ENCODE measurements around the gene TGFBR2. TPM values are rescaled to one million over a fixed set of nuclear protein-coding genes. Genes with fewer than 3 reads are reported as not detected.

TGFBR2 gene
- polyA plus RNA-seq, 1 of the 3 experiments (the other 2 are of a cell fraction) = 48.3 TPM

- 92% methylated on average over 3 of the region's 3 CpGs for WGBS (ENCODE audit: low lambda C conversion rate)
- H3K4me3 ChIP-seq (ENCODE audit: low read depth in 2 of 2, low read length in 1 of 2) = no peak overlapping the region
- ChIA-PET CTCF (interaction anchor here (0.8 to 1.6 kb wide), 3 partner anchors 12 to 89 kb away, joined by 3 to 4 read pairs (median 3); no protein-coding TSS in a partner anchor), POLR2A (no interaction called here)
- no peak for DNase-seq
- no peaks in the 10 kb centered on the region for H4K20me1 ChIP-seq (ENCODE audit: insufficient read depth)
- no peak overlapping the region for H3K9ac ChIP-seq
- no peak overlapping the region for H3K27ac ChIP-seq (ENCODE audit: low read depth in 2 of 2, low read length in 1 of 2)
- no peaks in the 10 kb centered on the region for H3K36me3 ChIP-seq (replicated peaks in 1 of 2; ENCODE audit: control insufficient read depth in 1 of 2, insufficient read depth in 2 of 2, low read length in 1 of 2)
- peaks cover 8% of the 10 kb centered on the region for H3F3A ChIP-seq (replicated peaks; ENCODE audit: insufficient read depth)
- H3K4me1 ChIP-seq (ENCODE audit: control insufficient read depth in 1 of 2, insufficient read depth in 2 of 2, low read depth in 1 of 2, low read length in 1 of 2) = peaks cover 4 to 6% of the 10 kb centered on the region in 2 experiments; a peak in 3 of 4 replicates
- H3K9me3 ChIP-seq = no peaks in the 10 kb centered on the region
- H3K4me2 ChIP-seq = no peak overlapping the region
- H2AFZ ChIP-seq (ENCODE audit: low read depth) = no peak overlapping the region
- H3K9me2 ChIP-seq = no peaks in the 10 kb centered on the region
- H3K27me3 ChIP-seq (ENCODE audit: insufficient read depth) = no peaks in the 10 kb centered on the region
- H3K79me2 ChIP-seq (ENCODE audit: insufficient read depth) = peaks cover 24% of the 10 kb centered on the region
- TF ChIP-seq MEF2A (IDR thresholded peaks at IDR 0.05; ENCODE audit: borderline replicate concordance, low read depth) (no peak), FOXJ3 (CRISPR knock-in tag; IDR thresholded peaks at IDR 0.05) (no peak), YY1 (IDR thresholded peaks at IDR 0.05; ENCODE audit: low read depth) (no peak), NRF1 (IDR thresholded peaks at IDR 0.05; ENCODE audit: low read depth, low read length) (no peak), ELF1 (IDR thresholded peaks at IDR 0.05) (no peak), RXRA (IDR thresholded peaks at IDR 0.05; ENCODE audit: borderline replicate concordance, low read depth) (no peak), EP300 (IDR thresholded peaks at IDR 0.05; ENCODE audit: borderline replicate concordance in 1 of 2, low read depth in 1 of 2, low read length in 1 of 2) (no peak)
These were observed 2.3 kb upstream of the TGFBR2 start for GRCh38 chr3:30604093-30604492.

GRCh38 chr3:30604558-30604957 is 1.8 kb upstream of the TGFBR2 start:
- Histone ChIP-seq H3F3A (replicated peaks; ENCODE audit: insufficient read depth) (peaks cover 8% of the 10 kb centered on the region), H3K4me2 (no peak overlapping the region), H3K9ac (no peak overlapping the region), H3K79me2 (ENCODE audit: insufficient read depth) (peaks cover 29% of the 10 kb centered on the region), H2AFZ (ENCODE audit: low read depth) (no peak overlapping the region), H3K4me1 (ENCODE audit: control insufficient read depth in 1 of 2, insufficient read depth in 2 of 2, low read depth in 1 of 2, low read length in 1 of 2) (peaks cover 4 to 11% of the 10 kb centered on the region in 2 experiments; a peak in 3 of 4 replicates), H3K27ac (ENCODE audit: low read depth in 2 of 2, low read length in 1 of 2) (no peak overlapping the region), H3K36me3 (replicated peaks in 1 of 2; ENCODE audit: control insufficient read depth in 1 of 2, insufficient read depth in 2 of 2, low read length in 1 of 2) (no peaks in the 10 kb centered on the region), H3K9me2 (no peaks in the 10 kb centered on the region), H3K27me3 (ENCODE audit: insufficient read depth) (no peaks in the 10 kb centered on the region), H3K9me3 (no peaks in the 10 kb centered on the region), H3K4me3 (ENCODE audit: low read depth in 2 of 2, low read length in 1 of 2) (no peak overlapping the region), H4K20me1 (ENCODE audit: insufficient read depth) (no peaks in the 10 kb centered on the region)
- WGBS (ENCODE audit: low lambda C conversion rate) = 90% methylated on average over 5 of the region's 5 CpGs
- DNase-seq = no peak
- POLR2A ChIA-PET = no interaction called here
- CTCF ChIA-PET = interaction anchor here (0.8 to 1.6 kb wide), 3 partner anchors 13 to 89 kb away, joined by 3 to 4 read pairs (median 3); no protein-coding TSS in a partner anchor
- TF ChIP-seq NRF1 (IDR thresholded peaks at IDR 0.05; ENCODE audit: low read depth, low read length) (no peak), NFIC (IDR thresholded peaks at IDR 0.05; ENCODE audit: borderline replicate concordance) (no peak), MXI1 (IDR thresholded peaks at IDR 0.05; ENCODE audit: low read depth, low read length) (no peak), MAX (IDR thresholded peaks at IDR 0.05; ENCODE audit: low read depth) (no peak), JUND (IDR thresholded peaks at IDR 0.05) (no peak), POLR2AphosphoS5 (IDR thresholded peaks at IDR 0.05; ENCODE audit: low read depth, low read length) (no peak), SIN3A (IDR thresholded peaks at IDR 0.05; ENCODE audit: borderline replicate concordance, low read depth, low read length) (no peak), FOSL2 (IDR thresholded peaks at IDR 0.05; ENCODE audit: borderline replicate concordance, low read depth) (no peak), SMC3 (IDR thresholded peaks at IDR 0.05; ENCODE audit: low read depth, low read length) (no peak), GATA2 (CRISPR knock-in tag; IDR thresholded peaks at IDR 0.05) (no peak), TEAD4 (IDR thresholded peaks at IDR 0.05; ENCODE audit: borderline replicate concordance, insufficient read depth) (no peak), YY1 (IDR thresholded peaks at IDR 0.05; ENCODE audit: low read depth) (no peak), FOXM1 (IDR thresholded peaks at IDR 0.05; ENCODE audit: low read depth) (no peak), TCF12 (IDR thresholded peaks at IDR 0.05) (no peak), RFX5 (IDR thresholded peaks at IDR 0.05; ENCODE audit: low read length) (no peak), EP300 (IDR thresholded peaks at IDR 0.05; ENCODE audit: borderline replicate concordance in 1 of 2, low read depth in 1 of 2, low read length in 1 of 2) (no peak), EZH2phosphoT487 (IDR thresholded peaks at IDR 0.05; ENCODE audit: borderline replicate concordance, low read depth) (no peak)
- TF ChIP-seq, protein P1, sequence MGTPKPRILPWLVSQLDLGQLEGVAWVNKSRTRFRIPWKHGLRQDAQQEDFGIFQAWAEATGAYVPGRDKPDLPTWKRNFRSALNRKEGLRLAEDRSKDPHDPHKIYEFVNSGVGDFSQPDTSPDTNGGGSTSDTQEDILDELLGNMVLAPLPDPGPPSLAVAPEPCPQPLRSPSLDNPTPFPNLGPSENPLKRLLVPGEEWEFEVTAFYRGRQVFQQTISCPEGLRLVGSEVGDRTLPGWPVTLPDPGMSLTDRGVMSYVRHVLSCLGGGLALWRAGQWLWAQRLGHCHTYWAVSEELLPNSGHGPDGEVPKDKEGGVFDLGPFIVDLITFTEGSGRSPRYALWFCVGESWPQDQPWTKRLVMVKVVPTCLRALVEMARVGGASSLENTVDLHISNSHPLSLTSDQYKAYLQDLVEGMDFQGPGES (IDR thresholded peaks at IDR 0.05; ENCODE audit: low read depth, low read length) = no peak
- TF ChIP-seq, protein P2, sequence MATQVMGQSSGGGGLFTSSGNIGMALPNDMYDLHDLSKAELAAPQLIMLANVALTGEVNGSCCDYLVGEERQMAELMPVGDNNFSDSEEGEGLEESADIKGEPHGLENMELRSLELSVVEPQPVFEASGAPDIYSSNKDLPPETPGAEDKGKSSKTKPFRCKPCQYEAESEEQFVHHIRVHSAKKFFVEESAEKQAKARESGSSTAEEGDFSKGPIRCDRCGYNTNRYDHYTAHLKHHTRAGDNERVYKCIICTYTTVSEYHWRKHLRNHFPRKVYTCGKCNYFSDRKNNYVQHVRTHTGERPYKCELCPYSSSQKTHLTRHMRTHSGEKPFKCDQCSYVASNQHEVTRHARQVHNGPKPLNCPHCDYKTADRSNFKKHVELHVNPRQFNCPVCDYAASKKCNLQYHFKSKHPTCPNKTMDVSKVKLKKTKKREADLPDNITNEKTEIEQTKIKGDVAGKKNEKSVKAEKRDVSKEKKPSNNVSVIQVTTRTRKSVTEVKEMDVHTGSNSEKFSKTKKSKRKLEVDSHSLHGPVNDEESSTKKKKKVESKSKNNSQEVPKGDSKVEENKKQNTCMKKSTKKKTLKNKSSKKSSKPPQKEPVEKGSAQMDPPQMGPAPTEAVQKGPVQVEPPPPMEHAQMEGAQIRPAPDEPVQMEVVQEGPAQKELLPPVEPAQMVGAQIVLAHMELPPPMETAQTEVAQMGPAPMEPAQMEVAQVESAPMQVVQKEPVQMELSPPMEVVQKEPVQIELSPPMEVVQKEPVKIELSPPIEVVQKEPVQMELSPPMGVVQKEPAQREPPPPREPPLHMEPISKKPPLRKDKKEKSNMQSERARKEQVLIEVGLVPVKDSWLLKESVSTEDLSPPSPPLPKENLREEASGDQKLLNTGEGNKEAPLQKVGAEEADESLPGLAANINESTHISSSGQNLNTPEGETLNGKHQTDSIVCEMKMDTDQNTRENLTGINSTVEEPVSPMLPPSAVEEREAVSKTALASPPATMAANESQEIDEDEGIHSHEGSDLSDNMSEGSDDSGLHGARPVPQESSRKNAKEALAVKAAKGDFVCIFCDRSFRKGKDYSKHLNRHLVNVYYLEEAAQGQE (IDR thresholded peaks at IDR 0.05; ENCODE audit: low read depth, low read length) = no peak
